DND-41 (cell line): ENCODE results near the gene RPS8.

Experiments used
- ATAC-seq: fragments of 200-7000 bp; cut with Tn5 transposase; 3 replicates; pipeline ENCODE4 v1.9.1; 2021; ENCODE audit warnings: low read depth; ENCODE audit not compliant: insufficient read depth
- DNase-seq: peaks from one replicate; pipeline ENCODE4 v3.0.0-alpha.2; 2020
- H2AFZ ChIP-seq: 2 replicates; pipeline ENCODE4 v1.6.0; 2012; ENCODE audit warnings: low read depth, low read length
- H3K27ac ChIP-seq: 2 replicates; pipeline ENCODE4 v1.5.1; 2012; ENCODE audit warnings: low read length, inconsistent platforms
- H3K27me3 ChIP-seq: fragments of 200-600 bp; sonication (generic); 2 replicates; pipeline ENCODE4 v1.6.0; 2012; ENCODE audit warnings: low read length, mild to moderate bottlenecking, inconsistent platforms; ENCODE audit not compliant: insufficient read depth, poor library complexity
- H3K36me3 ChIP-seq: 2 replicates; pipeline ENCODE4 v1.5.1; 2012; ENCODE audit warnings: low read length, inconsistent platforms; ENCODE audit not compliant: insufficient read depth
- H3K4me1 ChIP-seq: 2 replicates; pipeline ENCODE4 v1.5.1; 2012; ENCODE audit warnings: mild to moderate bottlenecking, low read length; ENCODE audit not compliant: insufficient read depth
- H3K4me2 ChIP-seq: 2 replicates; pipeline ENCODE4 v1.6.0; 2012; ENCODE audit warnings: mild to moderate bottlenecking, moderate library complexity, low read length, inconsistent platforms; ENCODE audit not compliant: insufficient read depth
- H3K4me3 ChIP-seq, 2 experiments: fragments of 200-600 bp in 1 of 2; shearing (Covaris generic) in 1 of 2; 2 replicates each; pipeline ENCODE4 v1.5.1; 2012 to 2016; ENCODE audit warnings: inconsistent platforms in 2 of 2, low read length in 2 of 2, mild to moderate bottlenecking in 2 of 2, low read depth in 1 of 2, moderate library complexity in 1 of 2
- H3K79me2 ChIP-seq: 2 replicates; pipeline ENCODE4 v1.6.0; 2012; ENCODE audit warnings: low read length, inconsistent platforms; ENCODE audit not compliant: insufficient read depth
- H3K9ac ChIP-seq: 2 replicates; pipeline ENCODE4 v1.6.0; 2012; ENCODE audit warnings: low read depth, mild to moderate bottlenecking, inconsistent platforms, low read length, moderate library complexity
- H3K9me3 ChIP-seq: 2 replicates; pipeline ENCODE4 v1.5.1; 2012; ENCODE audit warnings: low read length, moderate library complexity, mild to moderate bottlenecking, inconsistent platforms; ENCODE audit not compliant: insufficient read depth, severe bottlenecking
- H4K20me1 ChIP-seq: 2 replicates; pipeline ENCODE4 v1.6.0; 2012; ENCODE audit warnings: low read length; ENCODE audit not compliant: insufficient read depth
- EZH2 ChIP-seq: IDR thresholded peaks from 3 replicates; pipeline ENCODE4 v1.6.1; 2012; ENCODE audit warnings: borderline replicate concordance, low read depth, mild to moderate bottlenecking, moderate library complexity, low read length, inconsistent platforms; ENCODE audit not compliant: severe bottlenecking
- TF ChIP-seq, protein P1 (sequence below): IDR thresholded peaks from 2 replicates; pipeline ENCODE4 v1.5.1; 2012; ENCODE audit warnings: borderline replicate concordance, low read length, moderate library complexity, mild to moderate bottlenecking; ENCODE audit not compliant: poor library complexity, severe bottlenecking; ENCODE audit errors: extremely low read depth

The RPS8 gene

DNA sequence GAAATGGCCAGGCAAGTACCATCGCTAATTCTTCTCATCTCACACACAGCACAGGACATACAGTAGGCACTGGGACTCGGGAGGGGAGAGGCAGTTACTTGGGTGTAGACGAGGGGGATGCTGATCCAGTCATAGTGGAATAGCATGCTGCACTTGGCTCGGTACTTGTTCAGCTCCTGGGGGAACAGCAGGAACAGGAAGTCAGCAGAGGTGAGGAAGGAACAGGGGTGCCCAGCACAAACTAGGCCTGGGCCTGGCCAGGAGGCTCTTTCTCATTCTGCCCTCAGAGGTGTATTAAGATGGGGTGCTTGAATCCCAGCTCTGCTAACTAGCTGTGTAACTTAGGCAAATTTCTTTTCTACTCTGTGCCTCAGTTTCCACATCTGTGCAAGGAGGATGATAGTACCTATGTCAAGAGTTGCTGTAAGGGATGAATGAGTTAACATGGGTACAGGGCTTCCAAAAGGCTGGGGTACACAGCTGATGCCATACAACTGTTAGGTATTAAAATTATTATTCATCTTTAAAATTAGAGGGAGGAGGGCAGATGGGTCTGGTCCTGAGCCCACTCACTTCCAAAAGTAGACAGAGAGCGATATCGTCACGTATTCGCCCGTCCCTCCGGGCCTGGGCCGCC, 10.3 kb downstream of the RPS8 start:
- H3K9ac ChIP-seq: no peak overlapping the region

DNA sequence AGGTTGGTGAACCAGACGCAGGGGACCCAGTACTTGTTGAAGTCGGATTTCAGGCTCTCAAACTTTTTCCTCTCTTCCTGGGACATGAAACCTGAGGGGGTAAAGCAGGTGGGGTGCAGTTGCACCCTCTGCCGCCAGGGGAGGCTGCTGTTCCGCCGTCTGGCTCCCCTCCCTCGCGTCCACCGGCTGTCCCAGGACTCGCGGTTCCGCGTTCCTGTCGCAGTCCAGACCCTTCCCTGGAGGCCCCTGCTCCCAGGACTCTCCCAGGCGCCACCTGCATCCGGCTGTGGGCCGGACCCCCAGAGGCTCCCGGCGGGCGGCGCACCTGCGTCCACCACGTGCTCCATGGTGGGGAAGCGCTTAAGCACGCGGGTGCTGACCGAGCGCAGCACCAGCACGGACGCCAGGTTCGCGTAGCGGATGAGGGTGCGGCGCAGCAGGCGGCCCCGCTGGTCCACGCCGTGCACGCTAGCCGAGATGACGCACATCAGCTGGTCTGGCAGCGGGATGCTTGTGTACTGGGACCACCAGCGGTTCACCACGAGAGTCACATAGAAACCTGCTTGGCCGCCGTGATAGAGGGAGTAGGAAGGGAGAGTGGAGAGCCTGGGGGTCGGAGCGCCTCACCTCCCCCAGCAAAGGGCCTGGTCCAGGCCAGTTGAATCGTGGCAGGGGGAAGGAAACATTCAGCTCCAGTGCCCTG, 10.9 kb downstream of the RPS8 start:
- Histone ChIP-seq H3K4me3 (no peak overlapping the region), H3K27me3 (no peaks in the 10 kb centered on the region), H3K9ac (no peak overlapping the region), H2AFZ (no peak overlapping the region), H3K9me3 (no peaks in the 10 kb centered on the region), H3K4me2 (no peak overlapping the region), H3K79me2 (no peaks in the 10 kb centered on the region), H3K27ac (no peak overlapping the region), H3K4me1 (no peaks in the 10 kb centered on the region), H4K20me1 (0 out of 2 replicates have a peak, but pooled peaks cover 2% of the 10 kb centered on the region), H3K36me3 (peaks cover 2% of the 10 kb centered on the region; the same call in 1 of the 2 replicates)
- TF ChIP-seq, protein P1, sequence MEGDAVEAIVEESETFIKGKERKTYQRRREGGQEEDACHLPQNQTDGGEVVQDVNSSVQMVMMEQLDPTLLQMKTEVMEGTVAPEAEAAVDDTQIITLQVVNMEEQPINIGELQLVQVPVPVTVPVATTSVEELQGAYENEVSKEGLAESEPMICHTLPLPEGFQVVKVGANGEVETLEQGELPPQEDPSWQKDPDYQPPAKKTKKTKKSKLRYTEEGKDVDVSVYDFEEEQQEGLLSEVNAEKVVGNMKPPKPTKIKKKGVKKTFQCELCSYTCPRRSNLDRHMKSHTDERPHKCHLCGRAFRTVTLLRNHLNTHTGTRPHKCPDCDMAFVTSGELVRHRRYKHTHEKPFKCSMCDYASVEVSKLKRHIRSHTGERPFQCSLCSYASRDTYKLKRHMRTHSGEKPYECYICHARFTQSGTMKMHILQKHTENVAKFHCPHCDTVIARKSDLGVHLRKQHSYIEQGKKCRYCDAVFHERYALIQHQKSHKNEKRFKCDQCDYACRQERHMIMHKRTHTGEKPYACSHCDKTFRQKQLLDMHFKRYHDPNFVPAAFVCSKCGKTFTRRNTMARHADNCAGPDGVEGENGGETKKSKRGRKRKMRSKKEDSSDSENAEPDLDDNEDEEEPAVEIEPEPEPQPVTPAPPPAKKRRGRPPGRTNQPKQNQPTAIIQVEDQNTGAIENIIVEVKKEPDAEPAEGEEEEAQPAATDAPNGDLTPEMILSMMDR: peak; percentile 62
- TF ChIP-seq EZH2: no peak
- DNase-seq (no peak), ATAC-seq (0 out of 3 replicates have a peak, but pooled peaks have one; percentile 26)

More for the DNA sequence above, 10.3 kb downstream of the RPS8 start:
- TF ChIP-seq, protein P1: no peak
- TF ChIP-seq EZH2: no peak
- DNase-seq (no peak), ATAC-seq (no peak)
- Histone ChIP-seq H3K27me3 (no peaks in the 10 kb centered on the region), H3K4me1 (no peaks in the 10 kb centered on the region), H3K79me2 (no peaks in the 10 kb centered on the region), H3K9me3 (no peaks in the 10 kb centered on the region), H3K27ac (no peak overlapping the region), H2AFZ (no peak overlapping the region), H3K4me3 (no peak overlapping the region), H4K20me1 (0 out of 2 replicates have a peak, but pooled peaks cover 3% of the 10 kb centered on the region), H3K4me2 (no peak overlapping the region), H3K36me3 (peaks cover 8% of the 10 kb centered on the region; the same call in 1 of the 2 replicates)

DNA sequence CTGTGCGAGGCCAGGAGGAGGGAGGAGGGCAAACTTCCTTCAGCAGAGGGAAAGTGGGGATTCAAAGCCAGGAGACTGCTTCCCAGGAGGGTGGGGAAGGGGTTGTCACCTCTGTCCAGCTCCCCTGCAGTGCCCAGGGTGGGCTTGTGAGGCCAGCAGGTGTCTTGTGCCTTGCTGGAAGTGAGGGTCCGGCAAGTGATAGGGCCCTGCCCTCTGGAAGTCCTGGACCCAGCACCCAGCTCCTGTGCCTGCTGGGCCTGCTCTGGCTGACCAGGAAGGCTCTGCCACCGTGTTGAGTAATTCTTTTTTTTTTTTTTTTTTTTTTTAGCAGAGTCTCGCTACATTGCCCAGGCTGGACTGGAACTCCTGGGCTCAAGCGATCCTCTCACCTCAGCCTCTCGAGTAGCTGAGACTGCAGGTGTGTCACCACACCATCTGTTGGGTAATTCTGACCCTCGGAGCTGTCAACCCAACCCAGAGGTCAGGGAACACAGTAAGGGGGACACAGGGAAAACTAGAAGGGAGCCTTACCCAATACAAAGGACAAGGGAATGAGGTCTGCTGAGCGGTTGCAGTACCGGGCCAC, 11.6 kb downstream of the RPS8 start:
- Histone ChIP-seq H3K27ac (no peak overlapping the region), H3K9ac (no peak overlapping the region), H3K27me3 (no peaks in the 10 kb centered on the region), H4K20me1 (no peaks in the 10 kb centered on the region), H3K79me2 (no peaks in the 10 kb centered on the region), H3K4me1 (no peaks in the 10 kb centered on the region), H3K36me3 (no peaks in the 10 kb centered on the region), H3K4me3 (no peak overlapping the region), H3K4me2 (no peak overlapping the region), H2AFZ (no peak overlapping the region), H3K9me3 (no peaks in the 10 kb centered on the region)
- no peak for ATAC-seq
- no peak for DNase-seq
- TF ChIP-seq, protein P1: no peak
- no peak for TF ChIP-seq EZH2
